HepG2 (cell line): ENCODE measurements around the gene SYMPK. TPM values are rescaled to one million over a fixed set of nuclear protein-coding genes. Genes with fewer than 3 reads are reported as not detected.

Source experiments
- ARID5B ChIP-seq: IDR thresholded peaks from 2 replicates; pipeline ENCODE4 v1.4.0; 2020; ENCODE audit warnings: mild to moderate bottlenecking, missing genetic modification reagents
- CENPT ChIP-seq: sonication (generic); formaldehyde crosslinking; IDR thresholded peaks from 2 replicates; pipeline ENCODE4 v1.8.0; 2022; ENCODE audit warnings: low read depth, mild to moderate bottlenecking, moderate library complexity, missing genetic modification reagents
- DNMT1 ChIP-seq: sonication (generic); formaldehyde crosslinking; IDR thresholded peaks from 2 replicates; pipeline ENCODE4 v1.5.1; 2020; ENCODE audit warnings: mild to moderate bottlenecking, missing genetic modification reagents
- HDAC1 ChIP-seq: sonication (generic); formaldehyde crosslinking; IDR thresholded peaks from 2 replicates; pipeline ENCODE4 v1.5.1; 2020; ENCODE audit warnings: mild to moderate bottlenecking, missing genetic modification reagents
- HIVEP1 ChIP-seq: sonication (generic); formaldehyde crosslinking; IDR thresholded peaks from 2 replicates; pipeline ENCODE4 v1.4.0; 2020; ENCODE audit warnings: mild to moderate bottlenecking, missing genetic modification reagents
- PBX2 ChIP-seq: IDR thresholded peaks from 2 replicates; pipeline ENCODE4 v1.6.1; 2016; ENCODE audit warnings: control low read depth
- RBM39 ChIP-seq: fragments of 200-400 bp; formaldehyde crosslinking; IDR thresholded peaks from one replicate; pipeline ENCODE4 v1.6.1; 2018; ENCODE audit warnings: antibody characterized with exemption, mild to moderate bottlenecking, low read depth, low read length; ENCODE audit not compliant: poor library complexity, severe bottlenecking
- RFXAP ChIP-seq: sonication (generic); formaldehyde crosslinking; IDR thresholded peaks from 2 replicates; pipeline ENCODE4 v1.4.0; 2020; ENCODE audit warnings: missing genetic modification reagents, borderline replicate concordance
- SNAI1 ChIP-seq: sonication (generic); formaldehyde crosslinking; IDR thresholded peaks from 2 replicates; pipeline ENCODE4 v1.5.0; 2020; ENCODE audit warnings: mild to moderate bottlenecking, missing genetic modification reagents, borderline replicate concordance
- TFE3 ChIP-seq: IDR thresholded peaks from 2 replicates; pipeline ENCODE4 v1.6.1; 2016
- ZBTB49 ChIP-seq: sonication (generic); formaldehyde crosslinking; IDR thresholded peaks from 2 replicates; pipeline ENCODE4 v1.4.0; 2020; ENCODE audit warnings: missing genetic modification reagents, borderline replicate concordance
- ZMAT3 ChIP-seq: sonication (generic); formaldehyde crosslinking; conservative IDR thresholded peaks from 2 replicates; pipeline ENCODE4 v1.7.0; 2021; ENCODE audit warnings: missing genetic modification reagents
- ZNF232 ChIP-seq: sonication (generic); formaldehyde crosslinking; IDR thresholded peaks from 2 replicates; pipeline ENCODE4 v1.4.0; 2020; ENCODE audit warnings: missing genetic modification reagents, borderline replicate concordance
- ZNF274 ChIP-seq: sonication (generic); formaldehyde crosslinking; IDR thresholded peaks from 2 replicates; pipeline ENCODE4 v1.5.1; 2020; ENCODE audit warnings: mild to moderate bottlenecking, missing genetic modification reagents
- ZNF570 ChIP-seq: sonication (generic); formaldehyde crosslinking; IDR thresholded peaks from 2 replicates; pipeline ENCODE4 v1.4.0; 2020; ENCODE audit warnings: mild to moderate bottlenecking, missing genetic modification reagents, borderline replicate concordance
- ZUFSP ChIP-seq: sonication (generic); formaldehyde crosslinking; IDR thresholded peaks from 2 replicates; pipeline ENCODE4 v1.9.0; 2021; ENCODE audit warnings: missing genetic modification reagents, mild to moderate bottlenecking, borderline replicate concordance
- polyA plus RNA-seq, 8 experiments: library from polyadenylated mRNA; depleted of rRNA in 3 of 8; stranded (reverse) in 7 of 8; unstranded in 1 of 8; fragments of >200 nt; fragmentation: Illumina TruSeq in 4 of 8; extraction: Trizol in 4 of 8; gene quantifications; 2 replicates each; pipeline versions ENCODE4 v1.2.1 to v1.2.3, GENCODE V29; 2011 to 2016; ENCODE audit warnings: low read depth in 4 of 8, missing spikeins in 1 of 8, mixed read lengths in 1 of 8; ENCODE audit not compliant: insufficient read depth in 1 of 8
- total RNA-seq, 5 experiments: library from RNA; depleted of rRNA; stranded (reverse); fragments of >200 nt; fragmentation: Illumina TruSeq; extraction: Trizol; gene quantifications; 2 replicates each; pipeline ENCODE4 v1.2.3, GENCODE V29; 2016; ENCODE audit warnings: low read depth in 1 of 5

Gene SYMPK
- total and polyA plus RNA-seq, 2 of the 13 experiments (the other 11 are each of a cell fraction or from before 2014, with no cell fraction given) = 21.9 to 55.7 TPM

GRCh38 chr19:45863840-45864628, 1.1 kb upstream of the SYMPK start, which contains the start of gene FOXA3 (continued):
- TF ChIP-seq ZNF274 (CRISPR knock-in tag) = no peak
- no peak for TF ChIP-seq ZBTB49
- peak; percentile 15; the same call in 1 of the 2 replicates for TF ChIP-seq HIVEP1 (CRISPR knock-in tag)
- no peak for TF ChIP-seq DNMT1
- no peak for TF ChIP-seq ZNF570 (CRISPR knock-in tag)
- TF ChIP-seq CENPT (CRISPR knock-in tag) = no peak
- 0 out of 2 replicates have a peak, but pooled peaks have one; percentile 13 for TF ChIP-seq TFE3 (CRISPR knock-in tag)
- no peak for TF ChIP-seq PBX2 (CRISPR knock-in tag)
- no peak for TF ChIP-seq RBM39
- peak; percentile 49; the same call in 1 of the 2 replicates for TF ChIP-seq ARID5B (CRISPR knock-in tag)
- peak; percentile 49; the same call in 1 of the 2 replicates for TF ChIP-seq ZMAT3
- TF ChIP-seq ZNF232 (CRISPR knock-in tag) = no peak
- TF ChIP-seq RFXAP (CRISPR knock-in tag) = no peak
- no peak for TF ChIP-seq ZUFSP (CRISPR knock-in tag)
- peak; percentile 88; the same call in 1 of the 2 replicates for TF ChIP-seq SNAI1
- TF ChIP-seq HDAC1 = peak; percentile 44; the same call in 1 of the 2 replicates
